Activated gamma-delta T cell treated with anti-CD3 and anti-CD28 coated beads, Interleukin-2, amount 50 U/mL, for 16 hours (primary cell): ENCODE measurements around the gene CRY2.

Experiments
- DNase-seq: peaks from one replicate; pipeline ENCODE4 v3.0.0-alpha.2; 2020; ENCODE audit warnings: low read depth

Gene CRY2

DNA sequence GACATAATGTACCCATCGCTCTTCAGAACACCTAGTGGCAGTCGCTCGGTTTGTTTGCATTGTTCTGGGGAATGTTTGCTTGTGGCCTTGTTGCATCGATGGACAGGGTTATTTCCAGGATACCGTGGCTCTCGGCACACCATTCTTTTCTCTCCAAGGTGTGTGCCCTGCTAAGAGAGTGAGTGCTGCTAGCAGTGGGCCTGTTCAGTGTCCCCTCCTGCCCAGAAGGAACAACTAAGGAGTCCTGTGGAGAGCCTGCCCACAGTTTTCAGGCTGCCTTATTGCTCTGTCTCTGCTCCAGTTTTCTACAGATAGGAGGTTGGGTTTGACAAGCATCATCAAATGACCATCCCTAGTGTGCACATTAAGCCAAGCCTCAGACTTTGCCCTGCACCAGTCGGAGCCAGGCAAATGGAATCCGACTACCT lies 1.4 kb downstream of the CRY2 start:
- DNase-seq: no peak

DNA sequence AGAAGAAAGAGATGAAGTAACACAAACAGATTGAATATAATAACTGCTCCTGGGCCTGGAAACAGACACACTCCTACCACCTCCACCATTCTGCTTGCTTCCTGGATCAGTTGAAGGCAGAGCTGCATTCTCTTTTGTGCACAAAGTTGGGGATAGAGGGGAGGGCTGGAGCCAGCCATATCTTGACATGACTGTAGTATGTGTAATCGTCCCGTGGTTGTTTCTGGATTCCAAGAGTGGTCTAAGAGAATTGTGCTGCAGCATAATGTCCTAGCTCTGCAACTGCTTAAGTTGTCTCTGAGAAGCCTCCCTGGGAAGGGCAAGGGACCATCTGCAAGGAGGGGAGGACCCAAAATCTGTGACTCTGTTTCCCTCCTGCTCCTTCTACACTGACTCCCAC lies 3.2 kb downstream of the CRY2 start:
- no peak for DNase-seq

DNA sequence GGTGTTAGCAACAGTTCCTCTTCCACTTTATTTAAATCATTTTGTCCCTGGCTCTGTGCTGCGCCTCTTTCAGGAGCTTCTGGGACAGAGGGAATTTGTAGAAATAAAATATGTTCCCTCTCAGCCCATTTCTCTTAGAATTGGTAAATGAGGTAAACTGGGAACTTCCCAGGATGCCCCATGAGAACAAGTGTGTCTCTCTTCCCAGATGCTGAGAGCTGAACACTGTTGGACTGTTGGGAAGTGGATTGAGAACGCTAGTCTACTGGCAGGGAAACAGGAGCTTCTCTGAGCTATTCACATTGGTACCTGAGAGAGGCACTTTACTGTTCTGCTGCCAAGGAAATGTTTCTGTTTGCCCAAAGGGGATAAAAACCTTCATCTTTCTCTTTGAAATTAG lies 4.0 kb downstream of the CRY2 start:
- no peak for DNase-seq

DNA sequence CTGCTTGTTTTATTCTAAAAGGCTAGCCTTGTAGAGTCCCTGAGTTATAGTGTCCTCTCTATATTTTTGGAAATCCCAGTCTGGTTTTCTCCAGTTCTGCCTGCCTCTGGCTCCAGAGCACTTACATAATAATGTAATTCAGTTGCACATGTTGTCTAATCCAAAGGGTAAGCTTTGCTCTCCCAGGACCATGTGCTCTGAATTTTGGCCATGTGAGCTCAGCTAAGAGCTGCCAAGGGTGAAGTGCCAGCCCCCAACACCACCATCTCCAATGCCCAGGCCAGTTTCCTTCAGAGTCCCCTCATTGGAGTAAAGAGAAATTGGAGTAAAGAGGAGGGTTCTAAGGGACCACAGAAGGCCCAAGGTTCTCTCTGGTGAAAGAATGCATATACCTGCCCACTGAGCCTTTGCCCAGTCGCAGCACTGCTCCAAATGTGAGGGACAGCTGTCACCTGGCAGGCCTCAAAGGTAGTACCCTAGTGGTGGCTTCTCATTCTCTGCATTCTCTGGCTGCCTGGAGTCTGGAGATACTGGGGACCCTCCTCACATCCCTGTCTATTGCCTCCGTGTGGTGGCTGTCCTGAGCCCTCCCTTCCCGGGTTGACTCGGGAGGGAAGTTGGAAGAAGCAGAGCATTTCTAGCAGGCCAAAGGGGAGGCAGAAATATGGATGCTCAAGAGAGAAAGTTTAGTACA lies 4.9 kb downstream of the CRY2 start:
- no peak for DNase-seq

DNA sequence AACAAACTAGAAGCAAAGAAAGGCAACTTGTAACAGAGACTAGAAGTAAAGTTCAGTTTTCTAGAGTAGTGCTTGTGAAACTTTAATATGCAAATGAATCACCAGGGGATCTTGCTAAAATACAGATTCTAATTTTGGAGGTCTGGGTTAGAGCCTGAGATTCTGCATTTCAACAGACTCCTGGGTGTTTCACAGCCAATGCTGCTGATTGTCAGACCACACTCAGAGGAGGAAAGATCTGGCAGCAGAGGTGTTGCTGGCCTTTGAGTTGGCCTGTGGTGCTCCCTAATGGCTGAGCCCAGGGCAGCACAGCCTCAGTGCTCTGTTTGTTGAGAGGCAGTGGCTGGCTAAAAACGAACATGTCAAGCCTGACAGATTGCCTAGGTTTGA lies 5.4 kb downstream of the CRY2 start:
- DNase-seq: no peak

DNA sequence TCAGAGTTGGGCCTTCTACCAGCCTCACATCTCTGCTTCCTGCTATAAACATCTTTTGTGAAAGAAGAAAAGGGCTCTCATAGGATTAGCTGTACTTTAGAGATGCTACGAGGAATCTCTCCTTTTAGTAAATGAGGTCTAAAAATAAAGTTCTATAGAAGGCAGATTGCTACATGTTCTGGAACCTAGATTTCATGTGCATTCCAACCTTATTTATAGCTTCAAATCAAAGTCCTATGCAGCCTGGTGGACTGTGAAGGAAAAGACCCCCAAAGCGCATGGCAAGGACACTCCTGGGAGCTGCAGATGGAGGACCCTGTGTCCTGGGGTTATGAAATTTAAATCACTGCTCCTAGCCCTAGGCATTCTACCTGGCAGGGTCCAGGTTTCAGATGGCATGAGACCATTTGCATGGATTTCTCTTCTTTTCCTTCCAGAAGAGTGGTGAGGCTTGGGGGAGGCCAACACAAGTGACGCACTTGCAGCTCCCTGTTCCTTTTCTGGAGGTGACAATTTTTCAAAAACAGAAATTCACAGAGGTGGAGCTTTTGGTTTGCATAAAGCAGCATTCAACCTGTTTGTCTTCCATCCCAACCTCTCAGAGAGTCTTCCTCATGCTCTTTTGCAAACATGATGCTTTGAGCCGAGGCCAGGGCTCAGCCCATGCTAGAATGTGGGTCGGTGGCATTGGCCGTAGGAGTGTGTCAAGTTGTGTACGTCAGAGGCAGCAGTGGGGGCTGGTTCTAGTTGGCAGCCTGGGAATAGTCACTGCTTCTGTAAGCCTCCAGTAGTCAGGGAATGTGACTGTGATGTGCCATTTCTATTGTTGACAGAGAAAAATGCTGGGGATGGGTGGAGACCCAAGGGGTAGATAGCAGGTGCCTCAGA lies 6.3 kb downstream of the CRY2 start:
- no peak for DNase-seq

DNA sequence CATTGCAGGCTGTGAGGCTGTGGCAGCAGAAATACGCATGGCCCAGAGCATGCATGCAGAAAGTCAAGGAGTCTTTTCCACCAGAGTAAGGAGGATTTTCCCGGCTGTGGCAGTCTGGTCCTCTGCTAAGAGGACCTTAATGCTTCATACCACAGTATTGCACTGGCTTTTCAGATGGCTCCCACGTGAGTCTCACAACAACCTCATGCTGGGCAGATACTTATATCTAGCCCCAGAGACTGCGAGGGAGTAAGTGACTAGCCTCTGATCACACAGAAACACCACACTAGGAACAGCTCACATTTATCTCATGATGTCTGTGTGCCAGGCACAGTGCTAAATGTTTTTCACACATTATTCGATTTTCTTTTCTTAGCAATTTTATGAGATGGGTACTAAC lies 8.0 kb downstream of the CRY2 start:
- no peak for DNase-seq

DNA sequence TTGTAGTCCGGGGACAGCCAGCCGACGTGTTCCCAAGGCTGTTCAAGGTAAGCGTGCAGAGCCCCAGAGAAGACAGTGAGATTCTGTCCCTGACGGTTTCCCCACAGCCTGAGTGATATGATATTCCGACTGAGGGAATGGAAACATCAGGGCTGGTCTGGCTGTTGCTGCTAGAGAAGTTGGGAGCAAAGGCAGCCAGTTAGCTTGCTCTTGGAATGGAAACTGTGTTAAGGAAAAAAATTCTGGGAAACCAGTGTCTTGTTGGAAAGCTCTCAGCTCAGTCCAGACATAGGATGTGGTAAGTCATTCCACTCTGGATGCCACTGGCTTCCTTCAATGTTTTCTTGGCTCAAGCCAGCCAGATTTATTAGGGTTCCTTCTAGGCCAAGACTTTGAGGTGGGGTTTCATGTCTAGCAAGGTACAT lies 8.8 kb downstream of the CRY2 start:
- no peak for DNase-seq

DNA sequence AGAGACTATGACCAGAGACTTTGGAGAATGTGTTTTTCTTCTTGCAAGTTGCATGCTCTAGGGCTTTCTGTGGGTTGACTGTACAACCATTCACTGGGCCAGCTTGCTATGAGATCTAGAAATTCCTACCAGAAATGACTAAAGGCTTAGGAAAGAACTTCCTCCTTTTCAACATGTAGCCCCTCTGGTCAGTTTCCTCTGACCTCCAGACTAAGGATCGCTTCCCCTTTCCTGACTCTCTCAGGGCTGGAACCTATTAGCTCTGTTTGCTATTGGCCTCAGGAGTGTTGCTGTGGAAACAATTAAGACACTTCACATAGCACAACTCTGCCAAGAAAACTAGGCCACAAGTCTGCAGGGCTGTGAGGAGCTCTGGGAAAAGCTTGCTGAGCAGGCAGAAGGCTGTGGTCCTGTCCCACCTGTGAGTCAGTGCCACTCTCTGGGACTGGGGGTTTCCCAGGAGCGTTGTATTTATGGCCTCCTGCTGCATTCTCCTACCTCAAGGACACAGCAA lies 10.7 kb downstream of the CRY2 start:
- DNase-seq: no peak

DNA sequence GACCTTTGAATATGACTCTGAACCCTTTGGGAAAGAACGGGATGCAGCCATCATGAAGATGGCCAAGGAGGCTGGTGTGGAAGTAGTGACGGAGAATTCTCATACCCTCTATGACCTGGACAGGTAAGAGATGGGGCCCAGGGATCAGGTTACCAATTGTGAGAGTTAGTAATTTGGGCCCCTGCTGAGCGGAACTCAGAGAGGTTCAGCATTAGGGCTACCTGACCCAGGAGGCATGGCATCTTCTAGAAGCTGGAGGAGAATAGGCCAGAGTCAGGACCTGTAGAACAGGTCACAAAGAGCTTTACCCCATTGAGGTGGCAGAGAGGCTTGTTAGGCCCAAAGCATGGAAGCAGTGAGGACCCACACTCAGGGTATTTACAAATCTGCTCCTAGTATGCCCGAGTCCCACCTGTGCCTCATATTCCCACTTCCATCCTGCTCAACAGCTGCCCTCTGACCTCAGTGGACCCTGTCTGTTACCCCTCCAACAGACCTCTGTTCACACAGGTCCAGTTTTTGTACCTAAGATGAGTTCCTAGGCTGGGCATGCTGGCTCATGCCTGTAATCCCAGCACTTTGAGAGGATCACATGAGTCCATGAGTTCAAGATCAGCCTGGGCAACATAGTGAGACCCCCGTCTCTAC lies 11.6 kb downstream of the CRY2 start:
- DNase-seq: no peak

DNA sequence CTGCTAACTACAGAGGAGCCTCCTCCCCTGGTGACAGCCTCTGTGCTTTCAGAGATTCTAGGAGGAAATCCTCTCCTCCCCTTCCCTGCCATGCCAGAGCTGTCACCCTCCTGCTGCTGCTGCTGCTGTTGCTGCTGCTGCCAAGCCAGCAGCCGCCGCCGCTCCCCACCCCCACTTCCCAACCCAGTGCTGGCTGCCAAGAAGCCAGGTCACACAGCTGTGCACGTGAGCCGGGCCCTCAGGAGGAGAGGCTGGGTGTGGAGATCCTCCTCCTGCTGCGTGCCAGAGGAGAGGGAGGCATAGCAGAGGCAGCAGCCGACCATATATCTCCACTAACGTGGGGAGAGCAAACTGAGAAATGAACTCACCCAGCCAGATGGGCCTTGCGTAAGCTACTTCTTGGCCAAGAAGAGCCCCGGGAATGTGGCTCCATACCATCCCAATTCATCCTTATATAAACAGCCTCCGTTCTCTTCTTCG lies 12.4 kb downstream of the CRY2 start:
- DNase-seq: no peak

DNA sequence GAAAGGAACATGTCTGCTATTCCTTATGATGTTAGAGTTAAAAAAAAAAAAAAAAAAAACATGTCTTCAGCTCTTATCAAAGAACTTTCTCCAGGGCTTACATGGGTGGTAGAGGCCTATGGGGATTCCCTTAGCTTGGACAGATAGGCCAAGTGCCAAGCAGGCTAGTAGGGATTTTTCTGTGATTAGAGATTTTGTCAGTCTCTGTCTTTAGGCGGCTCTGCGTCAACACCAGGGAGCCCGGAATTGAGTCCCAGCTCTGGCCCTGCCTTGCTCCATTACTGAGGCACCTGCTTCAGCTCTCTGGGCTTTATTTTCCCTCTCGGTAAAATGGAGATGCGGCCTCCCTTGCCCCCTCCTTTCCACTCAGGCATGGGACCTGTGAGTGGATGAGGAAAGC lies 13.1 kb downstream of the CRY2 start:
- no peak for DNase-seq

DNA sequence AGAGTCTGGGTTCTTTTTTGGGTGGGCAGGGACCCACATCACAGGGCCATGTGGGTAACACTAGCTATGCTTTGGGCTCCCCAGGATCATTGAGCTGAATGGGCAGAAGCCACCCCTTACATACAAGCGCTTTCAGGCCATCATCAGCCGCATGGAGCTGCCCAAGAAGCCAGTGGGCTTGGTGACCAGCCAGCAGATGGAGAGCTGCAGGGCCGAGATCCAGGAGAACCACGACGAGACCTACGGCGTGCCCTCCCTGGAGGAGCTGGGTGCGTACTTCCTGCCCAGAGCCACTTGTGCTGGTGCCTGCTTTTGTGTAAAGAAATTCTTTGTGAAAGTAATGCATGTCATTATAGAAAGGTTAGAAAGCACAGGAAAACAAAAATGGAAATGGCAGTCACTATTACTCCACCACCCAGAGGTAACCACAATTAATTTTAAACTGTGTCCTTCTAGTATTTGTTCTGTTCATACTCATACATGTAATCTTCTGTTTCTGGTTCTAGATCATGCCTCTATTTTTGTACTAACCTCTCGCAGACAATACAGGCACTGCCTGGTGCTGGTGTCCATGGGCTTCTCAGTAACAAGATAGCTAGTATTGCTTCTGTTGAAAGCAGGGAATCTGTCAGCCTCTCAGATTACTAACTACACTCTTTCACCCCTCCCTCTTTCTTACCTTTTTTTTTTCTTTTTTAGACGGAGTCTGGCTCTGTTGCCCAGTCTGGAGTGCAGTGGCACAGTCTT lies 13.7 kb downstream of the CRY2 start:
- no peak for DNase-seq

DNA sequence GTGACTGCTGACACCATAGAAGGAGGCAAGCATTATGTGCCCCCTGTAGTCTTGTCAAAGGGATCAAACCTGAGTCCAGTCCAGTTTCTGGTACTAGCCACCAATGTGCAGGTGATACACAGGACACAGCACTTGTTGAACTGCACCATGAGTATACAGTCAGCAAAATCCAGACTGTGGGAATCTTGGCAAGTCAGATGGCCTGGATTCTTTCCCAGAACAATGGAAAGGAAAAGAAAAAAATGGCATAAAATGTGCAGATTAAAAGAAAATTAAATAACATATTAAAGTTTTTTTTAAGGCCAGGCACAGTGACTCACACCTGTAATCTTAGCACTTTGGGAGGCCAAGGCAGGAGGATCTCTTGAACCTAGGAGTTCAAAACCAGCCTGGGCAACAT lies 16.8 kb downstream of the CRY2 start:
- DNase-seq: no peak

DNA sequence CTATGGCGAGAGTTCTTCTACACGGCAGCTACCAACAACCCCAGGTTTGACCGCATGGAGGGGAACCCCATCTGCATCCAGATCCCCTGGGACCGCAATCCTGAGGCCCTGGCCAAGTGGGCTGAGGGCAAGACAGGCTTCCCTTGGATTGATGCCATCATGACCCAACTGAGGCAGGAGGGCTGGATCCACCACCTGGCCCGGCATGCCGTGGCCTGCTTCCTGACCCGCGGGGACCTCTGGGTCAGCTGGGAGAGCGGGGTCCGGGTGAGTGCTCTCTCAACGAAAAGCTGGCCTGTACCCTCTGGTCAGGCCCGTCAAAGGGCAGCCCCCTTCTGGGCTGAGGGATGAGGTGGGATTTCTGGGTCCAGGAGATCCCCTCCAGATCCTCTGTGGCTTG lies 22.3 kb downstream of the CRY2 start:
- no peak for DNase-seq

DNA sequence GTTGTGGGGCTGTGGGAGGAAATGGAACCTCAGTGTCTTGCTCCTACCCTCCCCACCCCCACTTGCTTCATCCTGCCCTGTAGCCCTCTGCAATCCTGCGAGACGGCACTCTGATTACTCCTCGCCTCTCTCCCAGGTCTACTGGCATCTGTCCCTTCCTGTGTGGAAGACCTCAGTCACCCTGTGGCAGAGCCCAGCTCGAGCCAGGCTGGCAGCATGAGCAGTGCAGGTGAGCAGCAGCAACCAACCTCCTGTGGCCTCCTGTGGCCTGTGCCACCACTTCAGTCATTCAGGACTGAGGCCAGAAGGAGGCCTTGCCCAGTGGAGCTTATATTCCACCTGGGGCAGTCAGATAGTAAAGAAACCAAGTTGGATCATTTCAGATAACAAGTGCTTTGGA lies 23.4 kb downstream of the CRY2 start:
- DNase-seq: no peak

DNA sequence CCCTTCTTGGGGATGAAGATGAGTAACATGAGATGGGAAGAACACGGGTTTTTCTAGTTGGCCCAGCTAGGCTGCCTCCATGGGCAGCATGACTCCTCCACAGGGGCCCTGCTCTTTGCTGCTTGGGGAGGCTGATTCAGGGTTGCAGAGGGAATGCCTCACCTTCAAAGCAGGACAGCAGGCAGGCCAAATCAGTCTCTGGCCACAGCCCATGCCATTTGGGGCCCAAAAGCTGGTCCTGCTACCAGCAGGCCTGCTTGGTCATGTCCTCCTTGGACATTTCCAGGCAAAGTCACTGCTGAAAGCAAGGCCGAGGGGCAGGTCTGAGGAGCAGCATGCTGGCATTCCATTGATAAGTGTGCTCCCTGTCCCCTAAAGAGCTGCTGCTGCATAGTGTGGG lies 24.4 kb downstream of the CRY2 start:
- DNase-seq: no peak

DNA sequence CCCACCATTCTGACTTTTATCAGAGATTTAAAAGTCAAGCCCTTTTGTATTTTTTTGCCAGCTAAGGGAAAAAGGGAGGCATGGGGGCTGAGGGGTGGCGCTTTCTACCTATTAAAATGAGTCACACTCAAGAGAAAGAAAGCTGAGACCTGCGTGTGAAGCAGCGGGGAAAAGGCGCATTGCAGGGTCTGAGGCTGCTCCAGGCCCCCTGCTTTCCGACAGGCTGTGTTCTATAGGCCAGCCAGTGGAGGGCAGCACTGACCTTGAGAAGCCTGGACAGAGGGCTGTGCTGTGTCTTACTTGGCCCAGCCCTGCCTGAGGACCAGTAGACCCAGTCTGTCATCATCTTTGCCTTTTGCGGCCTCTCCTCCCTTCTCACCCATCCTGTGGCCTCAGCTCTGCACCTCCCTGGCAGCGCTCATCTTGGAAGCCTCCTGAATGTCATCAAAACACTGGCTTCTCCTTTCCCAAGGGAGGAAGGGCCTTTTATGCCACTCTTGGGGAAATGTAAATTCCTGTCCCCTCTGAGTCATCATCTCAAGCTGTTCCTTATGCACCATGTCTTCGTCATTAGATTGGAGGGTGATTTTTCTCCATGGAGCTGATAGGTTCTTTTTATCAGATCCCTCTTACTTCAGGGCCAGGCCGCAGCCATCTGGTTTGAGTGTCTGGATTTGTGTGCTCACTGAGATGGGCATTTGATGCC lies 25.5 kb downstream of the CRY2 start:
- no peak for DNase-seq

DNA sequence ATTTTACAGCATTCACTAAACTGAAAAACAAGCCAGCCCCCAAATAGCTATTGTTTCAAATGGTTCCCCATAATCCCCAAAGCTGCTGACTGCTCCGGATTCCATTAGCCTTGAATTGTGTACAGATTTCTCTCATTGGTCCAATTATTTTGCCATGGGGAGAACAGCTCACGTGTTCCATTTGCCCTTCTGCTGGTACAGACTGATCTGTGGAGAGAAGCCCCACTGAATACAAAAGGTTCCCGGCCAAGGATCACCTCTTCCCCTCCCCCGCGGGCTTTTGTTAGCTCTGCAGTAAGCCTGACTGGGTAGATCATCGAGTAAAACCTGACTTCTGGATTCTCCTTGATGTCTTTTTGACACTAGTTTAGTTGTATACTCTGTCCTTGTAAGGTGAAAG lies 29.1 kb downstream of the CRY2 start:
- no peak for DNase-seq

DNA sequence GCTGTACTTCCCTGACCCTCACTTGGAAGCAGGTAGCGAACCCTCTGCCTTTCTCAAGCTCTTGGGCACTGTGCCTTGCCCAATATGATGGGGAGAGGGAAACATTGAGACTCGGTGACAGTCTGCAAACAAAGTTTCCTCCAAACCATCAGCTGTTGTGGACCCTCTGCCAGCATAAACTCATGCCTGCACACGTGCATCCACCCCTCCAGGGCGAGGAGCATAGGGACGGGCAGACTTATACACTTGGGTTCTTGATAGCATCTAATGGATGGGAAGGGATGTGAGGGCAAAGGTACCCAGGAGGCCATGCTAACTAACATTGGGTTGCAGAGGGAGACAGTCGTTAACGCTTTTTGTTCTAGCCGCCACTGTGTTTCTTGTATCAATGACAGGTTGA lies 29.9 kb downstream of the CRY2 start:
- DNase-seq: no peak

DNA sequence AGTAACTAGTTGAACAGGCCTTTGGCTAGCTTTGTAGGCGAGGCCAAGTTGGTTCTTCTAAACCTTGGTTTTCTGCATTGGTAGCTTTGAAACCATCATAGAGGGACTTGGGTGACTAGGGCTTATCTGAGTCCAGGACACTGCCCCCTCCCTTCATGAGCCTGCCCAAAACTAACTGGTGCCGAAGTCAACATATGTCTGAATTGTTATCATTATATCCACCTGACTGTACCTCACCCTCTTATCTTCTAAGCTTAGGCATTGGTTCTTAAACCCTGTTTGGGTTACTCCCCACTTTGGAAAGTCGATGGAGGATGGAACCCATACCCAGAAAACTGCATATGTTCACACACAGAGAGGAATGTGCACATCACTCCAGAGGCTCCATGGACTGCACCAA lies 30.6 kb downstream of the CRY2 start:
- no peak for DNase-seq
